ENCODE results near the gene CSNK1G3. TPM values are rescaled to one million over a fixed set of nuclear protein-coding genes. Genes with fewer than 3 reads are reported as not detected.

Gene CSNK1G3
- total and polyA plus RNA-seq, 2 of the 4 experiments (the other 2 are of a cell fraction), result 16.4 to 26.2 TPM

DNA sequence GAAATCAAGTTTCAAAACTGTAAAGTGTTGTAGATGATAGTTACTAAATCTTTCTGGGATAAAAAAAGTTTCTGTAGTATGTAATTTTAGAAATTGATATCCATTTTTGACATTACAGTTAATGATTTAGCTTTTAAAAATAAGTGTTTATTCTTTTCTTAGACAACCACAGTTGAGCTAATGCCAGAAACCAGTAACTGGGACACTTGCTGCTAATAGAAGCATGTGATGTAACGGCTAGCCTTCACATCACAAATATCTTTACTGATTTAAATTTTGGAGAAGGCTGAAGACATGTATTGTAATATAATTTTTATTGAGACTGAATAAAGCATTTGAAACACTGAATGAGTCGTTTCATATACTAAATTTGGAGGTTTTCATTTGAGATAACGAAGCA lies 18.8 kb downstream of the CSNK1G3 start:
- TF ChIP-seq MAFK (IDR thresholded peaks at IDR 0.05; ENCODE audit: low read depth, low read length), result no peak
- TF ChIP-seq USF2 (IDR thresholded peaks at IDR 0.05; ENCODE audit: low read depth, low read length), result no peak
- TF ChIP-seq RAD21 (IDR thresholded peaks at IDR 0.05; ENCODE audit: low read length), result no peak
- TF ChIP-seq ELK1 (IDR thresholded peaks at IDR 0.05; ENCODE audit: borderline replicate concordance, low read depth, low read length), result no peak
- TF ChIP-seq RFX5 (IDR thresholded peaks at IDR 0.05; ENCODE audit: low read depth, low read length), result no peak
- no peak for TF ChIP-seq MXI1 (IDR thresholded peaks at IDR 0.05; ENCODE audit: borderline replicate concordance, low read depth, low read length)
- Histone ChIP-seq H3K4ac (ENCODE audit: low read depth, low read length) (no peak overlapping the region), H2BK20ac (ENCODE audit: low read depth, low read length) (no peak overlapping the region), H4K20me1 (ENCODE audit: insufficient read depth, low read length) (peaks cover 30% of the 10 kb centered on the region; the same call in 1 of the 2 replicates), H3K18ac (ENCODE audit: low read depth, low read length) (no peak overlapping the region), H4K91ac (ENCODE audit: insufficient read depth, low read depth, low read length) (no peak overlapping the region), H3K14ac (replicated peaks; ENCODE audit: low read depth, low read length) (no peak overlapping the region), H3K36me3 (ENCODE audit: control insufficient read depth, insufficient read depth, low read length) (no peaks in the 10 kb centered on the region), H2AFZ (replicated peaks; ENCODE audit: low read length, poor library complexity) (no peak overlapping the region), H3K79me1 (ENCODE audit: low read depth in 1 of 2, low read length in 2 of 2) (peaks cover 22 to 39% of the 10 kb centered on the region in 2 experiments), H3K9me1 (ENCODE audit: insufficient read depth, low read length) (no peaks in the 10 kb centered on the region), H2BK15ac (ENCODE audit: low read depth, low read length) (no peak overlapping the region), H3K27me3 (ENCODE audit: control insufficient read depth, insufficient read depth, low read length) (no peaks in the 10 kb centered on the region), H2AK5ac (ENCODE audit: low read depth, low read length) (no peak overlapping the region), H3K4me1 (ENCODE audit: control insufficient read depth, insufficient read depth, low read length) (no peaks in the 10 kb centered on the region), H2AK9ac (replicated peaks; ENCODE audit: low read depth, low read length, poor library complexity) (no peak overlapping the region), H3K23ac (ENCODE audit: low read depth, low read length) (no peak overlapping the region), H3K9ac (ENCODE audit: low read depth, low read length) (no peak overlapping the region), H3K56ac (ENCODE audit: extremely low read depth, insufficient read depth, low read length) (no peak overlapping the region), H3K4me2 (ENCODE audit: low read depth, low read length) (no peak overlapping the region), H3K4me3 (ENCODE audit: insufficient read depth, low read depth, low read length) (no peak overlapping the region), H4K8ac (ENCODE audit: low read depth in 2 of 2, low read length in 2 of 2) (no peak overlapping the region), H2BK120ac (ENCODE audit: low read depth, low read length) (no peak overlapping the region), H4K5ac (ENCODE audit: low read depth, low read length) (no peak overlapping the region), H3K9me3 (ENCODE audit: control insufficient read depth, insufficient read depth, low read length) (no peaks in the 10 kb centered on the region), H3K27ac (ENCODE audit: insufficient read depth, low read length) (no peak overlapping the region), H2BK5ac (ENCODE audit: low read depth, low read length, poor library complexity, severe bottlenecking) (no peak overlapping the region)
- intact Hi-C loops (cut with micrococcal nuclease) (no loop called here), dilution Hi-C loops (cut with HindIII; ENCODE audit: low sequenced_read_pairs, unreplicated experiment) (no loop called here), in situ Hi-C loops (cut with MboI; ENCODE audit: low sequenced_read_pairs) (no loop called here)
- POLR2A ChIA-PET (ENCODE audit: unreplicated experiment), result no interaction called here
- no TSS peak for BruUV-seq (replicated peaks)
- ATAC-seq (ENCODE audit: low read depth) (no peak), DNase-seq (no peak)
- WGBS, 2 experiments (ENCODE audit: extremely low coverage in 2 of 2, insufficient read length in 1 of 2), result no CpG with 5 or more reads among the region's 3 CpGs
- CTCF ChIA-PET, result no interaction called here

Data from IMR-90 (cell line).